Breast epithelium (tissue), 4 donors: ENCODE measurements around the gene PTPRN2. TPM values are rescaled to one million over a fixed set of nuclear protein-coding genes. Genes with fewer than 3 reads are reported as not detected.
A peak's percentile ranks its signal among the peaks of the same experiment; 100 is the strongest.

ENCODE experiments used
- DNase-seq, 2 donors: peaks; one replicate each; pipeline ENCODE4 v3.0.0-alpha.2; 2019; ENCODE audit warnings: low spot score in 2 of 2
- H3K27ac ChIP-seq, 2 donors: fragments of 200-600 bp; sonication (generic) in 1 of 2; one replicate each; pipeline ENCODE4 v1.5.1; 2016 to 2019; ENCODE audit warnings: mild to moderate bottlenecking in 1 of 2
- H3K27me3 ChIP-seq, 2 donors: fragments of 200-600 bp; sonication (generic) in 1 of 2; one replicate each; pipeline versions ENCODE4 v1.5.1 to v1.6.0; 2017 to 2019; ENCODE audit warnings: control low read depth in 1 of 2, mild to moderate bottlenecking in 1 of 2
- H3K36me3 ChIP-seq: fragments of 200-600 bp; one replicate; pipeline ENCODE4 v1.5.1; 2019
- H3K4me1 ChIP-seq, 2 donors: fragments of 200-600 bp; sonication (generic); one replicate each; pipeline ENCODE4 v1.5.1; 2016 to 2019; ENCODE audit warnings: control low read depth in 1 of 2
- H3K4me3 ChIP-seq, 3 donors: fragments of 200-600 bp; sonication (generic); 1 replicate in 2 of 3; 2 replicates in 1 of 3; pipeline ENCODE4 v1.5.1; 2016 to 2019; ENCODE audit warnings: mild to moderate bottlenecking in 3 of 3, moderate library complexity in 2 of 3
- H3K9me3 ChIP-seq, 2 donors: fragments of 200-600 bp; sonication (generic) in 1 of 2; one replicate each; pipeline ENCODE4 v1.5.1; 2016 to 2019; ENCODE audit warnings: control low read depth in 1 of 2
- CTCF ChIP-seq, 3 donors: fragments of 450-650 bp; IDR thresholded peaks; one replicate each; pipeline ENCODE4 v1.5.1; 2016 to 2017; ENCODE audit warnings: antibody characterized with exemption in 3 of 3, mild to moderate bottlenecking in 3 of 3, moderate library complexity in 3 of 3
- POLR2A ChIP-seq: fragments of 450-650 bp; IDR thresholded peaks from one replicate; pipeline ENCODE4 v1.6.1; 2016; ENCODE audit warnings: antibody characterized with exemption, mild to moderate bottlenecking, moderate library complexity
- POLR2AphosphoS5 ChIP-seq, 3 donors: sonication (generic); formaldehyde crosslinking; IDR thresholded peaks; one replicate each; pipeline ENCODE4 v1.6.1; 2017; ENCODE audit warnings: antibody characterized with exemption in 3 of 3
- intact Hi-C: fragments of 100-400 bp; cut with DNase I; formaldehyde crosslinking; loops from one replicate; pipeline ENCODE4 v1.15.1; 2023; ENCODE audit warnings: low total_unique reads
- total RNA-seq, 3 donors: library from RNA; depleted of rRNA; stranded (reverse); fragments of >200 nt; gene quantifications; one replicate each; pipeline ENCODE4 v1.1.0, GENCODE V29; 2016

The PTPRN2 gene
- total RNA-seq, 3 donors from 2014 or later, result 1.6 to 2.2 (median 2.2) TPM

GRCh38 chr7:157572622-157573021 is 1015.0 kb downstream of the PTPRN2 start:
- no peak for DNase-seq

GRCh38 chr7:157570531-157571200 is 1017.0 kb downstream of the PTPRN2 start:
- H3K9me3 ChIP-seq, result no peaks in the 10 kb centered on the region
- no peaks in the 10 kb centered on the region for H3K27me3 ChIP-seq
- H3K4me1 ChIP-seq, result no peaks in the 10 kb centered on the region
- H3K4me3 ChIP-seq, result no peak overlapping the region
- no peak for DNase-seq
- no peaks in the 10 kb centered on the region for H3K36me3 ChIP-seq
- no peak for TF ChIP-seq POLR2A
- no peak for TF ChIP-seq CTCF (IDR thresholded peaks at IDR 0.05)
- no peak for TF ChIP-seq POLR2AphosphoS5 (IDR thresholded peaks at IDR 0.05)
- H3K27ac ChIP-seq, result no peak overlapping the region
- intact Hi-C loops, result no loop called here

More at GRCh38 chr7:157572622-157573021, 1015.0 kb downstream of the PTPRN2 start:
- no peaks in the 10 kb centered on the region for H3K4me1 ChIP-seq
- H3K27me3 ChIP-seq, result no peaks in the 10 kb centered on the region
- no peak for TF ChIP-seq POLR2A
- TF ChIP-seq CTCF (IDR thresholded peaks at IDR 0.05), result no peak
- TF ChIP-seq POLR2AphosphoS5 (IDR thresholded peaks at IDR 0.05), result no peak
- H3K36me3 ChIP-seq, result no peaks in the 10 kb centered on the region
- intact Hi-C loops, result no loop called here
- H3K9me3 ChIP-seq, result no peaks in the 10 kb centered on the region
- no peak overlapping the region for H3K27ac ChIP-seq
- H3K4me3 ChIP-seq, result no peak overlapping the region

GRCh38 chr7:157569967-157570366 is 1017.7 kb downstream of the PTPRN2 start:
- intact Hi-C loops, result loop anchor here (5.0 kb wide), 1 partner anchor 587 kb away; no protein-coding TSS in a partner anchor
- no peaks in the 10 kb centered on the region for H3K9me3 ChIP-seq
- H3K36me3 ChIP-seq, result no peaks in the 10 kb centered on the region
- H3K27me3 ChIP-seq, result no peaks in the 10 kb centered on the region
- no peaks in the 10 kb centered on the region for H3K4me1 ChIP-seq
- no peak overlapping the region for H3K4me3 ChIP-seq
- H3K27ac ChIP-seq, result no peak overlapping the region
- no peak for DNase-seq
- TF ChIP-seq CTCF (IDR thresholded peaks at IDR 0.05) (no peak), POLR2AphosphoS5 (IDR thresholded peaks at IDR 0.05) (no peak), POLR2A (no peak)

GRCh38 chr7:157568770-157569584 is 1018.6 kb downstream of the PTPRN2 start:
- Histone ChIP-seq H3K36me3 (no peaks in the 10 kb centered on the region), H3K9me3 (no peaks in the 10 kb centered on the region), H3K27ac (peak overlapping the region in 1 of 2 donors; percentile 62), H3K4me1 (no peaks in the 10 kb centered on the region), H3K4me3 (peak overlapping the region; percentile 52 to 74 (median 62)), H3K27me3 (no peaks in the 10 kb centered on the region)
- DNase-seq, result peak in 1 of 2 donors; percentile 20
- intact Hi-C loops, result loop anchor here (5.0 kb wide), 1 partner anchor 588 kb away; no protein-coding TSS in a partner anchor
- no peak for TF ChIP-seq POLR2AphosphoS5 (IDR thresholded peaks at IDR 0.05)
- no peak for TF ChIP-seq CTCF (IDR thresholded peaks at IDR 0.05)
- no peak for TF ChIP-seq POLR2A
